ENCODE results near the gene BIN1.

Gene BIN1

GRCh38 chr2:127097841-127098651 lies 8.9 kb downstream of the BIN1 start:
- H3K36me3 ChIP-seq (ENCODE audit: control insufficient read depth in 1 of 2, insufficient read depth in 2 of 2, low read length in 2 of 2), result no peaks in the 10 kb centered on the region

DNA sequence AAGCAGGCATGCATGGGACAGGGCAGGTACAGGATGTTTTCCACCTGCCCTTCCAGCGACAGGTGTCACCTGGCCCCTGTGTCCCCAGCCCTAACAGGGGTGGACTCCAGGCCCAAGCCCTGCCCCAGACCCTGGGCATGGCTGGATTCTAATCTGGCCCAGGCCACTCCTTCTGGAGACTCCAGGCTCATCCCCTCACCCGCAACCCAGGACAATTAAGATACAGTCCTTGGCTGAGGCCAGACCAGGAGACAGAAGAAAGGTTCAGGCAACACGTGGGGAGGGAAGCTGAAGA lies 9.5 kb downstream of the BIN1 start:
- Histone ChIP-seq H3K9ac (ENCODE audit: low read depth in 1 of 2, low read length in 2 of 2) (no peak overlapping the region), H3K9me3 (ENCODE audit: control insufficient read depth in 1 of 2, low read length in 2 of 2) (no peaks in the 10 kb centered on the region), H3K27ac (ENCODE audit: low read depth, low read length) (no peak overlapping the region), H3K4me3 (ENCODE audit: low read depth in 1 of 2, low read length in 2 of 2) (no peak overlapping the region), H3K36me3 (ENCODE audit: control insufficient read depth in 1 of 2, insufficient read depth in 2 of 2, low read length in 2 of 2) (no peaks in the 10 kb centered on the region), H3K27me3 (ENCODE audit: control insufficient read depth in 1 of 2, insufficient read depth in 2 of 2, low read length in 2 of 2) (no peaks in the 10 kb centered on the region), H3K4me1 (ENCODE audit: control insufficient read depth in 1 of 2, insufficient read depth in 2 of 2, low read length in 2 of 2) (peaks cover 70 to 77% of the 10 kb centered on the region in 2 donors)

More at GRCh38 chr2:127097841-127098651, 8.9 kb downstream of the BIN1 start:
- Histone ChIP-seq H3K4me1 (ENCODE audit: control insufficient read depth in 1 of 2, insufficient read depth in 2 of 2, low read length in 2 of 2) (peaks cover 74 to 77% of the 10 kb centered on the region in 2 donors), H3K27me3 (ENCODE audit: control insufficient read depth in 1 of 2, insufficient read depth in 2 of 2, low read length in 2 of 2) (no peaks in the 10 kb centered on the region), H3K9me3 (ENCODE audit: control insufficient read depth in 1 of 2, low read length in 2 of 2) (no peaks in the 10 kb centered on the region), H3K4me3 (ENCODE audit: low read depth in 1 of 2, low read length in 2 of 2) (no peak overlapping the region), H3K27ac (ENCODE audit: low read depth, low read length) (no peak overlapping the region), H3K9ac (ENCODE audit: low read depth in 1 of 2, low read length in 2 of 2) (no peak overlapping the region)

GRCh38 chr2:127096718-127097470 lies 10.1 kb downstream of the BIN1 start:
- no peak overlapping the region for H3K27ac ChIP-seq (ENCODE audit: low read depth, low read length)
- no peaks in the 10 kb centered on the region for H3K36me3 ChIP-seq (ENCODE audit: control insufficient read depth in 1 of 2, insufficient read depth in 2 of 2, low read length in 2 of 2)
- H3K4me1 ChIP-seq (ENCODE audit: control insufficient read depth in 1 of 2, insufficient read depth in 2 of 2, low read length in 2 of 2), result peaks cover 67 to 77% of the 10 kb centered on the region in 2 donors
- H3K9me3 ChIP-seq (ENCODE audit: control insufficient read depth in 1 of 2, low read length in 2 of 2), result no peaks in the 10 kb centered on the region
- no peak overlapping the region for H3K4me3 ChIP-seq (ENCODE audit: low read depth in 1 of 2, low read length in 2 of 2)
- H3K27me3 ChIP-seq (ENCODE audit: control insufficient read depth in 1 of 2, insufficient read depth in 2 of 2, low read length in 2 of 2), result no peaks in the 10 kb centered on the region
- peak overlapping the region in 1 of 2 donors; percentile 32 for H3K9ac ChIP-seq (ENCODE audit: low read depth in 1 of 2, low read length in 2 of 2)

DNA sequence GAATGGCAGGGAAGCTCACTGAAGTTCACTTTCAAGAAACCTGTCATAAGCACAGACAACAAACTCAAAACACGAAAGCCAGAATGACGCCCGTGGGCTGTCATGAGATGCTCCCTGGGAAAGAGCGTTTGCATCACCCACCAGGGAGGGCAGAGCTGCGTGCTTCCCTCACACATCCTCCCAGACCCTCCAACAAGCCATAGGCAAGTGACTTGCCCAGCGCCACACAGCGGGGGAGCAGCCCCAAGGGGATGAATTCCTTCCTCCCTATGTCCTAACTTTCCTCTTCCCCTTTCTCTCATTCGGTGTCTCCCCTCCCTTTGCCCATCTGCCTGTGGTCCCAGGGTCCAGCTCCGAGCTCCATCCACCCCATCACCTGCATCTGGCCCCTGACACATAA lies 10.7 kb downstream of the BIN1 start:
- peaks cover 62 to 72% of the 10 kb centered on the region in 2 donors for H3K4me1 ChIP-seq (ENCODE audit: control insufficient read depth in 1 of 2, insufficient read depth in 2 of 2, low read length in 2 of 2)
- H3K27me3 ChIP-seq (ENCODE audit: control insufficient read depth in 1 of 2, insufficient read depth in 2 of 2, low read length in 2 of 2), result no peaks in the 10 kb centered on the region
- H3K9ac ChIP-seq (ENCODE audit: low read depth in 1 of 2, low read length in 2 of 2), result no peak overlapping the region
- no peaks in the 10 kb centered on the region for H3K9me3 ChIP-seq (ENCODE audit: control insufficient read depth in 1 of 2, low read length in 2 of 2)
- no peak overlapping the region for H3K27ac ChIP-seq (ENCODE audit: low read depth, low read length)
- H3K4me3 ChIP-seq (ENCODE audit: low read depth in 1 of 2, low read length in 2 of 2), result no peak overlapping the region
- H3K36me3 ChIP-seq (ENCODE audit: control insufficient read depth in 1 of 2, insufficient read depth in 2 of 2, low read length in 2 of 2), result no peaks in the 10 kb centered on the region

DNA sequence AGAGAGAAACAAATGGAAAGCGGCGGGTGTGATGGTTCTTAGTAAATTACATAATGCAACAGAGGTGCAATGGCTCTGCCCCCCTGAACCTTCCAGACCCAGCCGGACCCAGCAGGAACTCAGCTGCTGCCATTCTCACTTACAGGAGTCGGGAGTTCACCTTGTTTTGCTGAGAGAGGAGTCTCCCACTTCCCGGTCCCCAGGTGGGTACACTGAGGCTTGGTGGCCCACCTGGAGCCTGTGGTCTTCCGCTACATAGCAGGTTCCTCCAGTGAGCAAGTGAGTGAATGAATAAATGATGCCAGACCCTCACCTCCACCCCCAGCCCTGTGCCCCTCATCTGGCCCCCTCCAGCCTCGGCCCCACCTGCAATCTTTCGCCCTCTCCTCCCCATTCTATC lies 11.2 kb downstream of the BIN1 start:
- Histone ChIP-seq H3K27ac (ENCODE audit: low read depth, low read length) (no peak overlapping the region), H3K4me3 (ENCODE audit: low read depth in 1 of 2, low read length in 2 of 2) (no peak overlapping the region), H3K9ac (ENCODE audit: low read depth in 1 of 2, low read length in 2 of 2) (no peak overlapping the region), H3K9me3 (ENCODE audit: control insufficient read depth in 1 of 2, low read length in 2 of 2) (no peaks in the 10 kb centered on the region), H3K36me3 (ENCODE audit: control insufficient read depth in 1 of 2, insufficient read depth in 2 of 2, low read length in 2 of 2) (no peaks in the 10 kb centered on the region), H3K4me1 (ENCODE audit: control insufficient read depth in 1 of 2, insufficient read depth in 2 of 2, low read length in 2 of 2) (peaks cover 57 to 68% of the 10 kb centered on the region in 2 donors), H3K27me3 (ENCODE audit: control insufficient read depth in 1 of 2, insufficient read depth in 2 of 2, low read length in 2 of 2) (no peaks in the 10 kb centered on the region)

DNA sequence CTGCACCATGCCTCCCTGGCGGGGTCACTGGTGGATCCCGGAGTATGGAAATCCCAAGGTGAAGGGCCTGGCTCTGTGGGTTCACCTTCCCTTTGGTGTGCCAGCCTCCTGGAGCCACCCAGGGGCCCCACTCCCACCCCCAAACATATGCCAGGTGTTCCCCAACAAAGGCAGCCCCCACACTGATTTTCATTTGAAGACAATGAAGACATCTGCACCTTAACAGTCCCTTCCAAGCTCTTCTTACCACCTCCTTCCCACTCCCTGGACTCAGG lies 11.7 kb downstream of the BIN1 start:
- H3K27me3 ChIP-seq (ENCODE audit: control insufficient read depth in 1 of 2, insufficient read depth in 2 of 2, low read length in 2 of 2), result no peaks in the 10 kb centered on the region
- no peaks in the 10 kb centered on the region for H3K36me3 ChIP-seq (ENCODE audit: control insufficient read depth in 1 of 2, insufficient read depth in 2 of 2, low read length in 2 of 2)
- peaks cover 55 to 63% of the 10 kb centered on the region in 2 donors for H3K4me1 ChIP-seq (ENCODE audit: control insufficient read depth in 1 of 2, insufficient read depth in 2 of 2, low read length in 2 of 2)
- no peak overlapping the region for H3K4me3 ChIP-seq (ENCODE audit: low read depth in 1 of 2, low read length in 2 of 2)
- no peak overlapping the region for H3K27ac ChIP-seq (ENCODE audit: low read depth, low read length)
- H3K9me3 ChIP-seq (ENCODE audit: control insufficient read depth in 1 of 2, low read length in 2 of 2), result no peaks in the 10 kb centered on the region
- H3K9ac ChIP-seq (ENCODE audit: low read depth in 1 of 2, low read length in 2 of 2), result no peak overlapping the region

GRCh38 chr2:127094509-127095366 lies 12.2 kb downstream of the BIN1 start:
- Histone ChIP-seq H3K9ac (ENCODE audit: low read depth in 1 of 2, low read length in 2 of 2) (no peak overlapping the region), H3K4me1 (ENCODE audit: control insufficient read depth in 1 of 2, insufficient read depth in 2 of 2, low read length in 2 of 2) (peaks cover 50 to 58% of the 10 kb centered on the region in 2 donors), H3K27me3 (ENCODE audit: control insufficient read depth in 1 of 2, insufficient read depth in 2 of 2, low read length in 2 of 2) (no peaks in the 10 kb centered on the region), H3K27ac (ENCODE audit: low read depth, low read length) (no peak overlapping the region), H3K9me3 (ENCODE audit: control insufficient read depth in 1 of 2, low read length in 2 of 2) (no peaks in the 10 kb centered on the region), H3K36me3 (ENCODE audit: control insufficient read depth in 1 of 2, insufficient read depth in 2 of 2, low read length in 2 of 2) (no peaks in the 10 kb centered on the region), H3K4me3 (ENCODE audit: low read depth in 1 of 2, low read length in 2 of 2) (no peak overlapping the region)

DNA sequence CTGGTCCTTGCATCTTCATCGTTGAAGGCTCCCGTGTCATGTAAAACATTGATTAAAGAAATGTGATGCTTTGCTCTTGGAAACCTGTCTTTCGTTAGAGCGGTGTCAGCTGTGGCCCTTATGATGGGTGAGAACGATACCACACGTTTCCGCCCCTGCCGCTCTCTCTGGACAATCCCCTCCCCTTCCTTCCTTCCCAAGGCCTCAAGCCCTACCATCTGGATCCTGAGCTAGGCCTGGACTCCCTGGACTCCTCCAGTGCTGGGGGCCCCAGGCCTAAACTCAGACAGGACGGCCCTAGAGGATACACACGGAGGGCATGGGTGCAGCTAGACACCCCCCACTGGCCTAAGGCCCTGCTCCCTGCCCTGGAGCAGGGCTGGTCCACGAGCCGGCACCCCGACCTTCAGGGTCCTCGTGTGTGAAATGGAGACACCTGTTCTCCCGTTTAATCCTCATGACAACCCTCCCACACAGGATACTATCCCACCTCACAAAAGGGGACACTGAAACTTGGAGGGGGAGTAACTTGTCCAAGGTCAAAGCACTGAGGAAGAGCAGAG lies 13.2 kb downstream of the BIN1 start:
- Histone ChIP-seq H3K27me3 (ENCODE audit: control insufficient read depth in 1 of 2, insufficient read depth in 2 of 2, low read length in 2 of 2) (no peaks in the 10 kb centered on the region), H3K4me3 (ENCODE audit: low read depth in 1 of 2, low read length in 2 of 2) (no peak overlapping the region), H3K4me1 (ENCODE audit: control insufficient read depth in 1 of 2, insufficient read depth in 2 of 2, low read length in 2 of 2) (peaks cover 46 to 53% of the 10 kb centered on the region in 2 donors), H3K9me3 (ENCODE audit: control insufficient read depth in 1 of 2, low read length in 2 of 2) (no peaks in the 10 kb centered on the region), H3K27ac (ENCODE audit: low read depth, low read length) (no peak overlapping the region), H3K9ac (ENCODE audit: low read depth in 1 of 2, low read length in 2 of 2) (no peak overlapping the region), H3K36me3 (ENCODE audit: control insufficient read depth in 1 of 2, insufficient read depth in 2 of 2, low read length in 2 of 2) (no peaks in the 10 kb centered on the region)

DNA sequence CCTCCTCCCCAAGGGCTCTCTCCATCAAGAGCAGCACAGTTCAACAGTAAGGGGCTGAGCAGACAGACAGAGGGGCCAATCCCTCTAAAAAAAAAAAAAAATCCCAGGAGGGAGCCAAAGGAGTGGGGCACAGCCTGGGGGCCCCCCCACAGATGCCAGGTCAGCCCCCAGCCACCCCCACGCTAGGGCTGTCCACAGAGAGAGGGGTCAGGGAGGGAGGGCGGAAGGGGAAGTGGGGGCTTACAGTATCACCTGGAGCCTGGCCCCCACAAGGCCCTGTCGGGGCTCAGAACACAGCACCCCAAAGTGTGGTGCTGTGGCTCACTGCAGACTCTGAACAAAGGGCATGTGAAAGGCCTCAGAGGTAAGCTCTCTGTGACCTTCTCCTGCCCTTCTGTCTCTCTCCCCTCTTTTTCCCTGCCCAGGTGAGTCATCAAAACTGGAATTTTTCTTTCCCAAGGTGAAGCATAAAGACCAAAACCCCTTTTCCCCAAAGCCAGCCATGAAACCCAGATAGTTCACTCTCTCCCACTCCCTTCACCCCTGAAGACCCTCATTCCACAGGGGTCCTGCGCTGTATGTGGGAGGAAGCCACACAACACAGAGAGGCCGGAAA lies 13.9 kb downstream of the BIN1 start:
- Histone ChIP-seq H3K4me3 (ENCODE audit: low read depth in 1 of 2, low read length in 2 of 2) (no peak overlapping the region), H3K9ac (ENCODE audit: low read depth in 1 of 2, low read length in 2 of 2) (no peak overlapping the region), H3K36me3 (ENCODE audit: control insufficient read depth in 1 of 2, insufficient read depth in 2 of 2, low read length in 2 of 2) (no peaks in the 10 kb centered on the region), H3K27me3 (ENCODE audit: control insufficient read depth in 1 of 2, insufficient read depth in 2 of 2, low read length in 2 of 2) (no peaks in the 10 kb centered on the region), H3K4me1 (ENCODE audit: control insufficient read depth in 1 of 2, insufficient read depth in 2 of 2, low read length in 2 of 2) (peaks cover 40 to 47% of the 10 kb centered on the region in 2 donors), H3K27ac (ENCODE audit: low read depth, low read length) (no peak overlapping the region), H3K9me3 (ENCODE audit: control insufficient read depth in 1 of 2, low read length in 2 of 2) (no peaks in the 10 kb centered on the region)

Data from duodenal mucosa (tissue), 2 donors.